ENCODE results near the gene AKT1.

Gene AKT1

GRCh38 chr14:104772707-104773504 is 22.6 kb downstream of the AKT1 start:
- DNase-seq (ENCODE audit: low read depth): no peak

- DNase-seq (ENCODE audit: low read depth): no peak
Observed at GRCh38 chr14:104771918-104772706, 23.4 kb downstream of the AKT1 start.

- no peak for DNase-seq (ENCODE audit: low read depth)
Observed at GRCh38 chr14:104771374-104771773, 24.2 kb downstream of the AKT1 start.

DNA sequence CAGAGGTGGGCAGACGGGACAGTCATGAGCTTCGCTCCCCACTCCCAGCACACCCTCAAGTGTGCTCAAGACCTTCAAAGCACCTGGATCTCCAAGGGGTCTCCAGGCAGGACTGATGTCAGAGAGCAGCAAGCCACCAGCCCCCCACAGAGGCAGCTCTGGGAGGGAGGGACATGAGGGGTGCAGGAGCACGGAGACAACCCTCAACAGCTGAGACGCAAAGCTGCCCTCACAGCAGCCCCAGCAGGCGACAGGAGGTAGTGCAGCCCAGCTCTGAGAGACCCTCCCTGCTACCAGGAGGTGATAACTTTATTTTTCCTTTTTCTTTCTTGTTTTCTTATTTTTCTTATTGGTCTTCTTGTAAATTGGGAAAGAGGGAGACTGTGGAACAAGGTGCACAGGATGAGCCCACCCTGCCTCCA is 24.7 kb downstream of the AKT1 start:
- no peak for DNase-seq (ENCODE audit: low read depth)

GRCh38 chr14:104770072-104770579 is 25.4 kb downstream of the AKT1 start:
- no peak for DNase-seq (ENCODE audit: low read depth)

DNA sequence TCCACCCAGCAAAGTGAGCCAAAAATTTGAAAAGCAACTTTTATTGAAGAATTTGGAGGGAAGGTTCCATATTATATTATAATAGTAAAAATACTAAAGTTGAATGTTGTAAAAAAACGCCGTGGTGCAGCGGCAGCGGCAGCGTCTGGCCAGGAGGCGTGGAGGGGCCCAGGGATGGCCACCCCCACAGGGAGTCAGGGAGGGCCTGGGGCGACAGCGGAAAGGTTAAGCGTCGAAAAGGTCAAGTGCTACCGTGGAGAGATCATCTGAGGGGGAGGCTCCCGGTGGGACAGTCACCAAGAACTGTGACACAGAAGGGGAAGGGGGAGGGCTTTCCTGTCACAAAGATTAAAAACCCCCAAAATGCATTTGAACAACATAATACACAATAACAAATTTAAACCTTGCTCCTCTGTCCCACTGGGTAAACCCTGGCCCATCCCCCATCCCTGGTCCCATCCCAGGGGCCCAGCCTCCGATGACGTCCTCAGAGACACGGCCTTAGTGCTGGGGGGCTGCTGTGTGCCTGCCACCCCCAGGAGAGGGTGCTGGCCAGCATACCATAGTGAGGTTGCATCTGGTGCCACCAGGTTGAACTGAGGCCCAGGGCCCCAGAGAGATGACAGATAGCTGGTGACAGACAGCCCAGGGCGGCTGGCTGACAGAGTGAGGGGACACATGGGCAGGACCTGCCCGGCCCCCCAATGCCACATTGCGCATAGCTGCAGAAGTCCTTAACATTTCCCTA is 26.1 kb downstream of the AKT1 start:
- no peak for DNase-seq (ENCODE audit: low read depth)

DNA sequence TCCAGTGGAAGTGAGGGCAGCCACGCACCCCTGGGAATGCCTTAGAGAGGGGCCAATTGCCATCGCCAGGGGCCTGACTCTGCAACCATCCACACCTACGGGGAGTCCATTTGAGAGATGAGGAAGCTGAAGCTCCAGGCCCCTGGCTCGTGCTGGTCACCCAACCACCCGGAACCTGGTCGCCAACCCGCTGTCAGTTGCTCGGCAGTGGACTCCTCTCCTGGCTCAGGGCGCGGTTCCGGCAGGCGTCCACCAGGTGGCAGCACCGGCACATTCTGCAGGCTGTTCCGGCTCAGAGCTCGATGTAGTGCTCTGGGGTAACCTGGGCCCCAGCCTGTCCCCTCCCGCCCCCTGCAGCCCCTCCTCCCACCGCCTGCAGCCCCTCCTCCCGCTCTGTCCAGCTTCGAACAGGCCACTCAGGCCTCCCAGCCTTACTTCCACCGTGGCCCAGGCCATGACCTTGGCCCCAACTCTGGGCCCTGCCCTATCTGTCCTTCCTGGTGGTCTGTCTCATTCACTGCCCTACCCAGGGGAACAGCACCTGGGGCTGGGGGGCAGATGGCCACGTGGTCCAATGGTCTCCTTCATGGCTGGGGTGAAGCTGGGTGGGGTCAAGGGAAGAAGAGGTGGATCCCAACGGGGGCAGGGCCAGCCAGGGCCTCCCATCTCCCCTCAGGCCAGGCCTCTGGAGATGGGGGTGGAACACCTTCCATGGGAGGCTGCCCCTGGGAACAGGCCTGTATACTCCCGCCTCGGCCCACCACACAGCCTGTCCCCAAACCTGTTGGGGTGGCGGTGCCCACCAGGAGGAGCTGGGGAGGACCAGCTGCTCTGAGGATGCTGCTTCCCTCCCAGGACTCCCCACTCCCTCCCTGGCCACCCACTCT is 26.9 kb downstream of the AKT1 start:
- peak; percentile 48 for DNase-seq (ENCODE audit: low read depth)

DNA sequence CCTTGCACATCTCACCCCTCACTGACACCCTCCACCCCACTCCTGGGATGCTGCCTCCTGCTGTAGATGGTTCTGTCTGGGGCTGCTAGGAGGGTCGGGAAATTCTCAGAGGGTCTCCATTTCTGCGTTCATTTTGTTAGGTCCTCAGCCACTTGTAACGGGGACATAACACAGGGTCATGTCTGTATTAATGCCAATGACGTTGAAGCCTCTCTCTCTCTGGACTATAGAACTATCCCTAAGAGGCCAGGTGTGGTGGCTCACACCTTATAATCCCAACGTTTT is 28.0 kb downstream of the AKT1 start:
- no peak for DNase-seq (ENCODE audit: low read depth)

DNA sequence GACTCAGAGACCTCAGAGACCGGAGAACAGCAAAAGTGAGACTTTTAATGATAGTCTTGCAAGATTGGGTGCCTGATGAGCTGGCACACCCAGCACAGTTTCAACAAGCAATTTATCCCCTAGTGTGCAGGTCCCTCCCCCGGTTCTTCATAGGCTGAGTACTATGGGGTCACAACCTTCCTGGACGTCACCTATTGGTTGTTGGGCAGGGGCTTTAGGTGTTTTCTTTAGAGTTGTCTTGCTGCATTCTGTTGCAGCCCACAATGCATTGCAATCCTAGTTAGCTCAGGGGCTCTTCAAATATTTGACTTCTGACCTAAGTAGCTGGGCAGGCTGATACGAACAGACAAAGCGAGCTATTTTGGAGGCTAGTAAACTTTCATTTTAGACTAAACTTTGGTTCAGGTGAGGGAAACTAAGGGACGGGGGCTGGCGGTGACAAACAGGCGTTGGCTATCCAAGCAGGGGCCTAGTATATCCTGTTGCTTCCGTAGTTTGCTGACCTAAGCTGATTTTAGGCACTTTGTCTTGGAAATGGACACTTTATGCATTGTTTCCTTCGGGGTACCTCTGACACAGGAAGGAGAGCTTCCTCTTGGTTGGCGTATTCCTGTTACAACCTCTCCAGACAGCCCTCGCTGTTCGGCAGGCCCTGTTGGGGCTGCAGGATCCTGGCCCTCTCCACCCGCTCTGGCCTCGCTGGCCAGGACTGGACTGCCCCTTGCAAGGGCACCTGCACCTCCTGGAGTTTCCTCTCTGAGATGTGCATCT is 28.5 kb downstream of the AKT1 start:
- no peak for DNase-seq (ENCODE audit: low read depth)

- DNase-seq (ENCODE audit: low read depth): no peak
Observed at GRCh38 chr14:104766256-104766862, 29.2 kb downstream of the AKT1 start.

GRCh38 chr14:104765517-104765916 is 30.0 kb downstream of the AKT1 start:
- DNase-seq (ENCODE audit: low read depth): no peak

DNA sequence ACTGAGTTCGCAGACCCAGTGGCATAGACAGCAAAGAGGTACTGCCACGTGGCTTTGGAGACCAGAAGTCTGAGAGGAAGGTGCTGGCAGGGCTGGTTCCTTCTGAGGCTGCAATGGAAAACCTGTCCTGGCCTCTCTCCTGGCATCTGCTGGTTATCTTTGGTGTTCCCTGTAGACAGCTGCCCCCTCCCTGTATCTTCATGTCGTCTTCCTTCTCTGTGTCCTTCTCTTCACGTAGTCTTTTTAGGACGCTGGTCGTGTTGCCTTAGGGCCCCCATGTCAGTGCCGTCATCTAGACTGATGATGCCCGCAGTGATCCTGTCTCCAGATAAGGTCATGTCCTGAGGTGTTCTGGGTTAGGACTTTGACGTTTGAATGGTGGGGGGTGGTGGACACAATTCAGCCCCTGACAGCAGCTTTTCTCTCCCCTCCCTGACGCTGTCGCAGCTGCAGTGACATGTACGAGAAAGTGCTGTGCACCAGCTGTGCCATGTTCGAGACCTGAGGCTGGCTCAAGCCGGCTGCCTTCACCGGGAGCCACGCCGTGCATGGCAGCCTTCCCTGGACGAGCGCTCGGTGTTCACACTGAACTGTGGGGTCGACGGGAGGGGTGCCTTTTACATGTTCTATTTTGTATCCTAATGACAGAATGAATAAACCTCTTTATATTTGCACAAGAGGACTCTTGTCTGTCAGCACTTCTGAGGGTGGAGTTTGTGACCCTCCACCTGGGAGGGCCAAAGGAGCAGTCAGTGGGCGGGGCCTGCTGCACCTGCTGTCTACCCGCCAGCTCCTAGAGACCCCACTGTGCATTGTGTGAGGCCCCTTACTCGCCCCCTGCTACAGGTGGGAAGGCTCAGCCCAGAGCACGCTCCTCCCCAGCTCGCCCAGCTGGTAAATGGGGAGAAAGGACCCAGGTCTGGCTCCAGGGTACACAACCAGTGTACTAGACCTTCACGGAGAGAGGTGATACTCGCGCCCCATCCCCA is 36.3 kb downstream of the AKT1 start:
- no peak for DNase-seq (ENCODE audit: low read depth)

DNA sequence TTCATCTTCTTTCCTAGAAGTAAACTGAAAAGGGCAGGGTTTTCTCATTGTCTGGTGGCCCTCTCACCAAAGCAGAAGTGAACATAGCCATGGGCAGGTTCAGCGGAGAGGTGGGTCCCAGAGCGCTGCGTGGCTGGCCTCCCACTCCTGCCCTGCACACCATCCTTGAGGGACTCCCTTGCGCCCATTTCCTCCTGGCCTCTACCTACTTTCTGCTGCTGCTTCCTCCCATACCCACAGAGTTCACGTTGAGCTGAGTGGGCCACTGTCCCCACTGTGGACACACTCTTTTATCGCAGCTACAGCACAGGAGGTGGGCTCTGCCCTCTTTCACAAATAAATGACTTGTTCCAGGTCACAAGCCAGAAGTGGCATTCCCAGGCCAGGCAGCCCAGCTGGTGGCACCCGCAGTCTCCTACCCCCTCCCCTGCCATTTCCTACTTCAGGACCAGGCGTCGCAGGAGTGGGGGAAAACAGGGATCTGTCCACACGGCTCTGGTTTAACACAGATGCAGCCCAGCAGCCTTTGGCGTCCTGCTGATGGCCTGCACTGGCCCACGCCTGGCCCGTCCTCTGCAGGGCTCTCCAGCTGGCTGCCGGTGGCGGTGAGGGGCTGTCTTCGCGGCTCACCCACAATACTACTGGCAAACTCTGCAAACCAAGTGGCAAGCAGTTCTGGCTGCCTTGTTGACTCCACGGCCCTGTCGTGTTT is 37.7 kb downstream of the AKT1 start:
- no peak for DNase-seq (ENCODE audit: low read depth)

DNA sequence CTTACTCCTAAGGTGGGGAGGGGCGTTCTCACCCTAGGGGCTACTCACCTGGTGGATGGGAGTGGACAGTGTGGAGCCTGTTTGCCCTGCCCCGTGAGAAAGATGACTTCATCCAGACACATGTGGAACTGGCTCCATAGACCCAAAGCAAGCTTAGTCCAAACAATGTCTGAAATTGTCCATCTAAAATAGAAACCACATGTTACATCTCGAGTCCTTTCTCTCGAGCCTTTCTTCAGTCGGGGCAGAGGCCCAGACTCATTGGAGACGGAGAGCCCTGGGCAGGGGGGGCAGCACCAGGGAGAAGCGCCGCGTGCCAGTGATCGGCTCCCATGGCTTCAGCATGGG is 38.3 kb downstream of the AKT1 start:
- DNase-seq (ENCODE audit: low read depth): no peak

DNA sequence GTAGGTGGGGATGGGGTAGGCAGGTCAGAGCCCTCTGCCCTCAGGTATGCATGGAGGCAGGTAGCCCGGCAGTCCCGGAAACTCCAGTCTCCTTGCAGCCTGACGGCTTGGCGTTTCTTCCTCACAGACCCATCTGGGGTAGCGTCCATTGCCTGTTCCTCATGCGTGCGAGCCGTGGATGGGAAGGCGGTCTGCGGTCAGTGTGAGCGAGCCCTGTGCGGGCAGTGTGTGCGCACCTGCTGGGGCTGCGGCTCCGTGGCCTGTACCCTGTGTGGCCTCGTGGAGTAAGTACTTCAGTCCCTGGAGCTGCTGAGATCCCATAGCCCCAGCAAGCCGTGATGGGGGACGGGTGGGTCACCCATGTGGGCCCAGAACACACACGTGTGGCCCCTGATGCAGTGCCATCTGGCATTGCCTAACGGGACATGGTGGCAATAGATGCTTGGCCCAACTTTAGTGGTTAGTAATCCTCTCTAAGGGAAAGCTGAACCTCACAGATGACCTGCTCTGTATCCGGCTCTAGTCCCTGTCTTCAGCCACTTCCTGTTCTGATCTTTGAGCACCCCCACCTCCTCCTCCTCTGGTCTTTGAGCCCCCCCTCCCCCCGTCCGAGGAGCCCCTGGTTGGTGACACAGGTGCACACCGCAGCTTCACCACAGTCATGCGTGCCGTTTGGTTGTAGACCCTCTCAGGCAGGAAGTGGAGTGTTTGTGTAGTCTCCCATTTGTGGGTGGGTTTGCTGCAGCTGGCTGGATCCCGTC is 38.9 kb downstream of the AKT1 start:
- no peak for DNase-seq (ENCODE audit: low read depth)

DNA sequence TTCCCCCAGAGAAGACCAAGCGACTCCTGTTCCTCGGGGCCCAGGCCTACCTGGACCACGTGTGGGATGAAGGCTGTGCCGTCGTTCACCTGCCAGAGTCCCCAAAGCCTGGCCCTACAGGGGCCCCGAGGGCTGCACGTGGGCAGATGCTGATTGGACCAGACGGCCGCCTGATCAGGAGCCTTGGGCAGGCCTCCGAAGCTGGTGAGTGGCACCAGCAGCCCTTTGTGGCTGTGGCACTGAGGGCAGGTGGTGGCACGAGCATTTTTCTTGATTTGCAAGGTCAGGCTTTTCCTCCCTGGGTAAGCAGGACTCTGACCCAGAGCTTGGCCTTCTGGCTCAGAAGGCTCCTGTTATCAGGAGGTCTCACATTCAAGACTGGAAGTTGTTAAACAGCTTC is 39.9 kb downstream of the AKT1 start:
- DNase-seq (ENCODE audit: low read depth): no peak

- DNase-seq (ENCODE audit: low read depth): no peak
Observed at GRCh38 chr14:104754213-104754851, 41.2 kb downstream of the AKT1 start.

Measured in stromal cell of bone marrow (primary cell).